Measurements from ENCODE around the gene RO60.

RO60 gene

DNA sequence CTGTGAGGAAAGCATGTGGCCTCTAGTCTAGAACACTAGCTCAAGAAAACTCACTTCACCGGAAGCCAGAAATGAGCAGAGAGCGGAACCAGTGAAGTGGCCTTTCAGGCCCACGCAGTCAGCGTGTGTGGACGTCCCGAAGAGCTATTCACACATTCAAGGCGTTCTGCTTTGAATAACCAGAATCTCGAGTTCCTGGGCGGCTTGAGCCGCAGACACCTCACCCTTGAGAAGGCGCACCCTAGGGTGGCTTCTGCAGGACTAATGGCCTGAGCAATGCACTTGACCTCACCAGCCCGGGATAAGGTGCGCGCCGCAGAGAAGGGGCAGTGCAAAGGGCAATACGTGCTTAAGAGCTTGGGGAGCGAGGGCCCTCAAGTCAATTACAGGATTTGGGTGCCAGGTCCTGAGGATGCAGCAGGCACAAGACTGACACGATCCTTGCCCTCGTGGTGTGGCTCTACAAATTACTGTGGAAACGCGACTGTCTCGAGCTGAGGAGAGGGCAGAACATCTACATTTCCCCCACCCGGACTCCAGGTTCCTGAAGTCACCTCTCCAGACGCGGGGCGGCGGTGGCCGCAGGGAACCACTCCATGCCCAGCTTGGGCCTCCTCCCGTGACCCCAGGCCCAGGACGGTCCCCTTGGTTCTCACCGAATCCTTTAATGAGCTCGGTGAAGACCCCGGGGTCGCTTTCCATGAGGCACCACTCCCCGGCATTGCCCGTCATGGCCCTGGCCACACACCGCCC lies 707 bp upstream of the RO60 start:
- Histone ChIP-seq H3K4me3 (ENCODE audit: low read depth, low read length) (peak overlapping the region; percentile 94), H3K27me3 (replicated peaks) (no peaks in the 10 kb centered on the region), H3K27ac (peak overlapping the region; percentile 92), H3K36me3 (replicated peaks) (peaks cover 2% of the 10 kb centered on the region)
- in situ Hi-C loops (cut with HindIII; ENCODE audit: low pct_ligation_motif_present, low sequenced_read_pairs), result no loop called here
- peak; percentile 45 for DNase-seq
- TF ChIP-seq, protein P1, sequence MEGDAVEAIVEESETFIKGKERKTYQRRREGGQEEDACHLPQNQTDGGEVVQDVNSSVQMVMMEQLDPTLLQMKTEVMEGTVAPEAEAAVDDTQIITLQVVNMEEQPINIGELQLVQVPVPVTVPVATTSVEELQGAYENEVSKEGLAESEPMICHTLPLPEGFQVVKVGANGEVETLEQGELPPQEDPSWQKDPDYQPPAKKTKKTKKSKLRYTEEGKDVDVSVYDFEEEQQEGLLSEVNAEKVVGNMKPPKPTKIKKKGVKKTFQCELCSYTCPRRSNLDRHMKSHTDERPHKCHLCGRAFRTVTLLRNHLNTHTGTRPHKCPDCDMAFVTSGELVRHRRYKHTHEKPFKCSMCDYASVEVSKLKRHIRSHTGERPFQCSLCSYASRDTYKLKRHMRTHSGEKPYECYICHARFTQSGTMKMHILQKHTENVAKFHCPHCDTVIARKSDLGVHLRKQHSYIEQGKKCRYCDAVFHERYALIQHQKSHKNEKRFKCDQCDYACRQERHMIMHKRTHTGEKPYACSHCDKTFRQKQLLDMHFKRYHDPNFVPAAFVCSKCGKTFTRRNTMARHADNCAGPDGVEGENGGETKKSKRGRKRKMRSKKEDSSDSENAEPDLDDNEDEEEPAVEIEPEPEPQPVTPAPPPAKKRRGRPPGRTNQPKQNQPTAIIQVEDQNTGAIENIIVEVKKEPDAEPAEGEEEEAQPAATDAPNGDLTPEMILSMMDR (IDR thresholded peaks at IDR 0.05; ENCODE audit: low read depth, low read length, missing control alignments), result no peak

DNA sequence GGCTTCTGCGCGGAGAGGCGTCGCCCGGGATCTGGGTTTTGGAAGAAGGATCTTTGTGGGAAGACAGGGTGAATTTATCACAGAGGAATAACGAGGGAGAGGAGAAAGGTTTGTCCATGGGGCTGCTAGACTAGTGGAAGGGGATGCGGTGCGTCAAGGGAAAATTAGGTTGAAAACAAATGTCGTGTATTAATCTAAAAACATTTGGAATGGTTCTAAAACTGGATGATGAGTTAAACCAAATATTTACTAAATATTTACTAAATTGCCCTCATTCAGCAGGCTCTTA lies 647 bp downstream of the RO60 start:
- DNase-seq, result no peak
- Histone ChIP-seq H3K36me3 (replicated peaks) (peaks cover 2% of the 10 kb centered on the region), H3K27ac (peak overlapping the region; percentile 92), H3K4me3 (ENCODE audit: low read depth, low read length) (peak overlapping the region; percentile 94), H3K27me3 (replicated peaks) (no peaks in the 10 kb centered on the region)
- TF ChIP-seq, protein P1 (IDR thresholded peaks at IDR 0.05; ENCODE audit: low read depth, low read length, missing control alignments), result no peak
- in situ Hi-C loops (cut with HindIII; ENCODE audit: low pct_ligation_motif_present, low sequenced_read_pairs), result no loop called here

DNA sequence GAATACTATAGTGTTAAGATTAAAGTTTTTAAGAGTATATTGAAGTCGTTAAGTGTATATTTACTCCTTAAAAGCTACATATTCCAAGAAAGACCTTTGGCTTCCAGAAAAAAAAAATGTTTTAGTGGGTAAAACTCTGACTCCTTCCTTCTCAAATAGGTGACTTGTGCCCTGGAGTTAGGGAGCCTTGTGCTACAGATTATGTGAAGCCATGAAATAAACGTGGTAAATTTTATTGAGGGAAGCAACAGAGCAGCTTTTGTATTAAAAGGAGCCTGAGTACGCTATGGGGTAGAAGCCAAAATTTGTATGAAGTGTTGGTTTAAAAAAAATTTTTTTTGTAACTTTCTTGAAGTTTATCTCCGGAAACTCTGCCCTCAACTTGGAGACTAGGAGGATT lies 994 bp downstream of the RO60 start:
- in situ Hi-C loops (cut with HindIII; ENCODE audit: low pct_ligation_motif_present, low sequenced_read_pairs), result no loop called here
- Histone ChIP-seq H3K36me3 (replicated peaks) (peaks cover 2% of the 10 kb centered on the region), H3K27ac (peak overlapping the region; percentile 92), H3K4me3 (ENCODE audit: low read depth, low read length) (peak overlapping the region; percentile 94), H3K27me3 (replicated peaks) (no peaks in the 10 kb centered on the region)
- TF ChIP-seq, protein P1 (IDR thresholded peaks at IDR 0.05; ENCODE audit: low read depth, low read length, missing control alignments), result no peak
- DNase-seq, result no peak

DNA sequence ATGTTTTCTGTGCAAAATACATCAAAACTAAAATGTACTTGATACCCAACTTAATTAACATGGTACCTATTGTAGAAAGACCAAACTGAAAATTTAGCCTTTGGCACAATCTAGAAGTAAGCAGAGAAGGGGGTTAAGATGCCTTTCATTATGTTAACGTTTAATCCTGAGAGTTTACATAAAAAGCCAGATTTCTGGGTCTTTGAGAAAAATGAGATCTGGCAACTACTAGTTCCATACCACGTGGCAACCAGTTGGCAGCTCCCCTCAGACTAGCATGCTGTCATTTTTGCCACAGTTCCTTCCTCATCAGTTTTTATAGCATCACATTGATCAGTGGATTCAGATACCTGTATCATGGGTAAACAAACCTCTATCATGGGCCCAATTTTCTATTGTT lies 1.5 kb downstream of the RO60 start:
- TF ChIP-seq, protein P1 (IDR thresholded peaks at IDR 0.05; ENCODE audit: low read depth, low read length, missing control alignments), result no peak
- H3K27ac ChIP-seq, result peak overlapping the region; percentile 92
- no peak for DNase-seq
- peaks cover 2% of the 10 kb centered on the region for H3K36me3 ChIP-seq (replicated peaks)
- in situ Hi-C loops (cut with HindIII; ENCODE audit: low pct_ligation_motif_present, low sequenced_read_pairs), result no loop called here
- no peaks in the 10 kb centered on the region for H3K27me3 ChIP-seq (replicated peaks)
- H3K4me3 ChIP-seq (ENCODE audit: low read depth, low read length), result peak overlapping the region; percentile 94

DNA sequence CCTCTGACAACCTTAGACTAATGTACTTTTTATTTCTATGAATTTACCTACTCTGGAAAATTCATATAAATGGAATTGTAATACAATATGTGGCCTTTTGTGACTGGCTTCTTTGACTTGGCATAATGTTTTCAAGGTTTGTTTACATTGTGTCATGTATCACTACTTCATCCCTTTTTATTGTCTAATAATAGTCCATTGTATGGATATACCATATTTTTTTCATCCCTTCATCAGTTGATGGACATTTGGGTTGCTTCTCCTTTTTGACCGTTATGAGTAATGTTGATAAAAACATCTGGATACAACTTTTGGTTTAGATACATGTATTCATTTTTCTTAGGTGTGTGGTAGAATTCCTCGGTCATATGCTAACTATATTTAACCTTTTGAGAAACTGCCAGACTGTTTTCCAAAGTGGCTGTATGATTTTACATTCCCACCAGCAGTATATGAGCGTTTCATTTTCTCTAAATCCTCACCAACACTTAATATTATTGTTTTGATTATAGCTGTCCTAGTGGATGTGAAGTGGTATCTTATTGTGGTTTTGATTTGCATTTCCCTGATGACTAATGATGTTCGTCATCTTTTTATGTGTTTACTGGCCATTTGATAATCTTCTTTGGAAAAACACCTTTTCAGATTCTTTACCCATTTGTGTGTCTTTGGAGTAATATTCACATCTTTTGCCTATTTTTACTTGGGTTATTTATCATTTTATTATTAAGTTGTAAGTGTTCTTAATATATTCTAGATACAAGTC lies 3.5 kb downstream of the RO60 start:
- H3K27ac ChIP-seq, result peak overlapping the region; percentile 1
- peaks cover 2% of the 10 kb centered on the region for H3K36me3 ChIP-seq (replicated peaks)
- H3K4me3 ChIP-seq (ENCODE audit: low read depth, low read length), result no peak overlapping the region
- TF ChIP-seq, protein P1 (IDR thresholded peaks at IDR 0.05; ENCODE audit: low read depth, low read length, missing control alignments), result no peak
- DNase-seq, result no peak
- in situ Hi-C loops (cut with HindIII; ENCODE audit: low pct_ligation_motif_present, low sequenced_read_pairs), result no loop called here
- no peaks in the 10 kb centered on the region for H3K27me3 ChIP-seq (replicated peaks)

Measured in brain microvascular endothelial cell (primary cell).